Hindlimb muscle (tissue), 1 donor: ENCODE measurements around the gene RSPH9. TPM values are rescaled to one million over a fixed set of nuclear protein-coding genes. Genes with fewer than 3 reads are reported as not detected.

Source experiments
- DNase-seq: peaks from one replicate; pipeline ENCODE4 v3.0.0-alpha.2; 2013
- polyA plus RNA-seq: library from polyadenylated mRNA; unstranded; fragments of 120-200 nt; gene quantifications from one replicate; pipeline ENCODE4 v1.2.1, GENCODE V29; 2013; ENCODE audit not compliant: insufficient read length

RSPH9 gene
- polyA plus RNA-seq, 1 donor, result 0.79 TPM

DNA sequence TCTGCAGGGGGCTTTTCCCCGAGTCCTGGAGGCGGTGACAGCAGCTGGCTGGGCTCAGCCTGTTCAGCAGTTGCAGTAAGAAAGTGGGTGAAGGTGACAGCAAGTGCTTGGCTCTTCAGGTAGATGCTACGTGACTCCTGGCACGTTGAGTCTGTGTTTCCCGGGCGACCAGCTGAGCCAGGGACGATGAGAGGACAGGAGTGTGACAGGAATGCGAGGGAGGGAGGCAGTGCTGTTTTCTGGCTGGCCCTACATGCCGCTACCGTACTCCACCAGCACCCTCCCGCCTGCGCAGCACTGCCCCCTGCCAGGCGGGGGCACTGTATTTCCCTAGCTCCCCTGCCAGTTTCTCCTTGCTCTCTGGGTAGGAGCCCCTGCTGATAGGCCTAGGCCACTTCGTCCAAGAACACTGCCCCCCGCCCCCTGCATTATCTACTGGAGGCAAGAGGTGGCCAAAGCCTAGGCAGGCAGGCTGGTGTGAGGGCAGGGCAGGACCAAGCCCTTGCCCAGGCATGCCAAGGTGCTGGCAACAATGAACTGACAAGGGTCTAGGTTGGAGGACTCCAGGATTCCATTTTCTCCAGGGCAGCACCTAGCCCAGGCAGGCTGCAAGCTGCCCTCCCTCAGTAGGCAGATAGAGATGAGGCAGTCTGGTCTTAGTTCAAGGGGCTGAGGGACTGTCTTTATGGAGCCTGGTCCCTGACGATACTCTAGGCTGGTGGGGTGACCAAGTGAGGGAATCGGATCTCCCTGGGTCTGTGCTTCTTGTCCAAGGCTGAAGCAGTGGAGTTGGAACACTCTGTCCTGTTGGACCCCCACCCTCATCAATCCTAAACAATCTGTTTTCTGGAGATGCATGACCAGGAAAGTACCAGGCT is 23.6 kb downstream of the RSPH9 start:
- DNase-seq, result no peak

DNA sequence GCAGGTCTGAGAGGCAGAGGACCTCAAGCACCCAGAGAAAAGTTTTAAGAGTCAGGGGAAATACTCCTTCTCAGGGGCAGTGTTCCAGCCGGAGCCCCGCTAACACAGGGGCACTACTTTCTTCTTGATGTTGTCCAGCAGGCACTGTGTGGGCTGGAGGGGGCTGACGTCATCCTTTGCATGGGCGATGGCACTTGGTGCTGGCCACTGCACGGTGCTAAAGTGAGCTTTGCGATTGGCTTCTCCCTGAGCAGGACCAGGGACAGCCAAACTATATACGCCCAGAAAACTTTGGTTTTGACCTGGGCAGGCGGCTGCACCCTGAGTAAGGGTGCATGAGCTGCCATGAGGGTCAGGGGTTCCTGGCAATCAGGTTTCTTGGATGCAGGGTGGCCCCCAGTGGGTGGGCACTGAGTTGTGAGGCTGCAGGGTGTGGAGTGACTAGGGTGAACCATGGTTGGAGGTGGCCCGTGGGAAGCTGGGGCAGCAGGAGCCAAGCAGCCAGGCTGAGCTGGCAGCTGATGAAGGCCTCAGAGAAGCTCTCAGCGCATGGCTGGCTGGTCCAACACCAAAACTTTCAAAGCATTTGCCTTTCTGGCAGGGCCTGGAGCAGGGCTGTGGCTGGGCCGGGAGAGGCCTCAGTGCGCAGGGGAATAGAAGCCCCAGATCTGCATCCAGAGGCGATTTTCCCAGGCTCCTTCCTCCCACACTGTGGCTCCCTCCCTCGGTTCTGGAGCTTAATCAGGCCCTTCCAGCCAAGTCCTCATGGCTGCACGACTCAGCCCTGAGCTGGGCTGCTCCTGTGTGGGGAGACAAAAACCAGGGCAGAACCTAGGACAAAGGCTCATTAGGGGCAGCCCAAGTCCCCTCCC is 24.4 kb downstream of the RSPH9 start:
- peak; percentile 69 for DNase-seq

DNA sequence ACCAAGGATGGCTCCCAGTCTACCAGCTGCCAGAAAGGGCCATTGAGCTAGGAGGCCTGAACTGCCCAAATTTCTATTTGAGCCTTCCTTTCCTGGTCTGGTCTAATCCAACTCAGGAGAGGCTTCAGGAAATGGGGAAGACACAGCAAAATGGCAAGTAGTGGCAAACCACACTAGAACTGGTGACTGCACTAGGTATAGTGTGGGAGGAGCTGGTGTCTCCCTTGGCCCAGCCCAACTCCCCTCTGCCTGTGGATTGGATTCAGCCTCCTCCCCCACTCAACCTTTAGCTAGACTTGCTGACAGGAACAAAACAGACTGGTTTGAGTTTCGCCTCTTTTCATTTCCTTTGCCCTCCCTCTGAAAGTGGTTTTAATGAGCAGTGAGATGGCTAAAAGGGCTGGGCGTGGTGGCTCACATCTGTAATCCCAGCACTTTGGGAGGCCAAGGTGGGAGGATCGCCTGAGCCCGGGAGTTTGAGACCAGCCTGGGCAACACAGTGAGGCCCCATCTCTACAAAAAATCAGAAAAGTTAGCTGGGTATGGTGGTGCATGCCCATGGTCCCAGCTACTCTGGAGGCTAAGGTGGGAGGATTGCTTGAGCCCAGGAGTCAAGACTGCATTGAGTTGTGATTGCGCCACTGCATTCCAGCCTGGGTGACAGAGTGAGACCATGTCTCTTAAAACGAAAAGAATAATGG is 25.2 kb downstream of the RSPH9 start:
- no peak for DNase-seq

DNA sequence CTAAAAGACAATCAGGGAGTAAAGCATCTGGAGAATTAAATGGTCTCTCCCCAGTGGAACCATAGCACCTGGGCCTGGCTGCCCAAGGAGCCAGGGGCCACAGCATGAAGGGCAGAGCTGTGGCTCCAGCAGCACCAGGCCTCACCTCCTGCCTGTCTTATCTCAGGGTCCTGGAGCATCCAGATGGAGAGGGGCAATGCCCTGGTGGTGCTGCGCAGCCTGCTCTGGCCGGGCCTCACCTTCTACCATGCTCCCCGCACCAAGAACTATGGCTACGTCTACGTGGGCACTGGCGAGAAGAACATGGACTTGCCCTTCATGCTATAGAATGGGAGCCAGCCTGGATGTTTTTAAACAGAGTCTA is 25.8 kb downstream of the RSPH9 start:
- DNase-seq, result no peak

DNA sequence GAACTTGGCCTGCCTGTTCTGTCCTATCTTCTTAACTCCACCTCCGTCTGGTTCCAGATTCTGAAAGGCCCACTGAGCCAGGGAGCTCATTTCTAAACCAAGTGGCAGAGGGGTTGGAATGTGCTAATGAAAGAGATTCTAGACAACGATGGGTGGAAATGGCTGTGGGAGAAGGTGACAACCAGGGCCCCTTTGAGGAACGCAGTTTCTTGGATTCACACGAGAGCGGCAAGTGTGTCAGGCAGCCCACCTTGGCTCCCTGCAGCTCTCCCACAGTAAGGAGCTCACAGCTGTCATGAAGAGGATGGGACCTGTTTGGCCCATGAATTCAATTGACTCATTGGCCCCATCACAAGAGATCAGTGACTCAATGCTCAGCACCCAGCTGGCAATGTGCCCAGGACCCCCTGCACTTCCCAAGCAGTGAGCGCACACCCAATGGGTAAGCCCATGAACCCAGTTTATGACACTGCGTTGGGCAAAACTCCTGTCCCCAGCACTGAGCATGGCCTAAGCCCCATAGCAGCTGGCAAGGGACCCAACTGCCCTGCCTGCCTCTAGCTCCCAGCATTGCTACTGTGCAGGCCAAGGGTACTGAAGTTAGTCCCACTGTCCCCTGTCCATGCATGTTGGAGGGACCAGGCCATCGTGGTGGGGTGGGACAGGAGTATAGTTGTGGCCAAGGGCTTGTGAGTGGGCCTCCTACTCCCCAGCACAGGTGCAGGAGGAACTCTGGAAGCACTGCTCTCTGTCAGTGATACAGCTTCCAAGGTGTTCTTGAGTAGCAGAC is 26.4 kb downstream of the RSPH9 start:
- DNase-seq, result no peak

DNA sequence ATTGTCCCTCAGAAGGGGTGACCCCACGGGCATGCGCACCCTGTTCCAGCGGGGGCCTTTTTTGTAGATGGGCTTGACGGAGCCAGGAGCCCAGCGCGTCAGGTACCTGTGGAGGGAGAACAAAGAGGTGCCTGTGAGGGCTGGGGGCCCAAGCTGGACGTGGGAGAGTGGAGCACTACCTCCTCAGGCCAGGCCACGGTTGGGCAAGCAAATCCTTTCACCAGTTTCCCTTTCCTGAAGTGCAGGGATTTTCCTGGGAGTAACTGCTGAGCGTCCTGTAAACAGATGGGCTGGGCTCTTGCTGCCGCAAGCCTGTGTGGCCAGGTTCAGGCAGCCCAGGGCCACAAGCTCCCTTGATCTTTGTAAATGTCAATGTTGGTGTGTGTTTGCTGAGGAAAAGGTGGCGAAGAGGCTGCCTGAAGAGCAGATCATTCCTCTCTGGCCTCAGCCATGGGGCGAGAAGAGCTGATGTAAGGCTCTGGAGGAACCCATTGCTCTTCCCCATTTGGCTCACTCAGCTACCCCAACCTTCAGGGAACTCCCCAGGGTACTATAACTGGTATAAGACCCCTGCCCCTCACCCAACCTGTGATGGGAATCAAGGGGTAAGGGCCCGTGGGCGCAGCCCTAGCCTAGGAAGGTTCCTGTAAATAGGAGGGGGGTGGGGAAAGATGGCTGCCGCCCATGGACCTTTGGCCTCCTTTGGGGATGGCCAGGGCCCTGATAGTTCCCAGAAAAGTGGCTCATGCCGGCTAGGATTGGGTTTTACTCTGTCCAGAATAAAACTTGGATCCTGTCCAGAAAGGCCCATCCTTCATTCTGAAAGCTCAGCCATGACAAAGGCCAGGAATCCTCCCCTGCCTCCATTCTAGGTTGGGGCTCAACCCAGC is 27.2 kb downstream of the RSPH9 start:
- DNase-seq, result no peak

- DNase-seq, result no peak
Measured at GRCh38 chr6:43673444-43674084, 28.7 kb downstream of the RSPH9 start.

- DNase-seq, result no peak
Measured at GRCh38 chr6:43674291-43674690, 29.5 kb downstream of the RSPH9 start.

DNA sequence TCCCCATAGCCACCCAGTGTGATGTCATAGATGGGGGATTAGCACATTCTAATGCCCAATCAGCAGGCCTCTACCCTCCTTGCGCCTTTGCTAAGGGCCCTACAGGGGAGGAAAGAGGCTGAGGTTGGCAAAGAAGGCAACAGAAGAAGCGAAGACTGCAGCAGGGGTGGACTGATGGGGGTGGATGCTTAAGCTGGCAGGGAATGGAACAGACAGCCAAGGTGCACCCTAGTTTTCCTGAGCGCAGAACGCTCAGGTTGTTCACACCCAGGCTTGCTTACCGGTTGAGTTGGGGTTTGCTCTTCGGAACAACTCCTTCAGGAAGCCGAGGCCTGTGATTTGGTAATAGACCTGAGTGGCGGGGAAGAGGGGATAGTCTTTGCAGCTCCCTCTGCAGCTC is 30.1 kb downstream of the RSPH9 start:
- no peak for DNase-seq

DNA sequence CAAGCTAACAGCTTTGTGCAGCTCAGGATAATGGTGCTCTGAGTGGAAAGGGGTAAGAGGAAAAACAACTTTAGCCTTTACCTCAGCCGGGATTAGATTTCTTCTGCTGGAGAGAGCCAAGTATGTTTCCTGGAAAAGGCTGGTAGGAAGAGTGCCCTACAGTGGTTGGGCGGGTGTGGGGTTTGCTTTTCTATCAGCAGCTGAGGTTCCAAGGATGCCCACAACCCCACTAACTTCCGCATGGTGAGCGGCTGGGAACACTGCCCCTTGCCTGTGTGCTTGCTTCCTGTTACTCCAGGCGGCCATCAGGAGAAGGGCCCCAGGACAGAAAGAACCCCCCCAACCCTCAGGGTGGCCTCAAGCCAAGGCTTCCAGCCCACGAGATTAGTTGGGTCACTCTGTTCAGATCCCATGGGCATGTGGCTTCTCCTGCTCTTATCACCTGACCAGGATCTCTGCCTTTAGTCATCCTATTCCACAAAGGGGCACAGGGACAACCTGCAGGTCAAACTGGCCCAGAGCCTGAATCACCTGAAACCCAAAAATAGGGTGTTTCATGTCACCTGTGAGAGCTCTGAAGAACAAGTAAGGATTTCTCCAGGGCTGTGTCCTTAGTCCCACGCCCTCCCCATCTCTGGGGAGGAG is 32.2 kb downstream of the RSPH9 start:
- no peak for DNase-seq

- no peak for DNase-seq
Measured at GRCh38 chr6:43677759-43678158, 32.9 kb downstream of the RSPH9 start.

DNA sequence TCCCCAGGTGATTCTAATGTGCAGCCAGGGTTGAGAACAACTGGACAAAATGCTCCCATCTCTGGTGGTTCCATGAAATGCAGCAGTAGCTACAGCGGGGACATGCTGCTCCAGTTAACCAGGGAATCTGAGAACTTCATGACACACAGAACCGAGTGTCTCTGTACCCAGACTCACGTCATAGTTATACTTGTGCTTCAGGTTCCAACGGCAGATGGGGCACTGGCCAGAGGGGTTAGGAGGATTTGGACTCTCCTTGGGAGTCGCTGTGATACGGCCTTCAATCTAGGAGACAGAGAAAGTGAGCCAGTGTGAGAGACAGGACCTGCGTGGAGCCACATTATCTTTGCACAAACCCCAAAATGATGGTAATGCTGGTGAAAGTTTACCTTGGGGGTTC is 33.5 kb downstream of the RSPH9 start:
- DNase-seq, result no peak

- no peak for DNase-seq
Measured at GRCh38 chr6:43679057-43679456, 34.2 kb downstream of the RSPH9 start.

GRCh38 chr6:43680308-43681200 is 35.7 kb downstream of the RSPH9 start:
- no peak for DNase-seq

DNA sequence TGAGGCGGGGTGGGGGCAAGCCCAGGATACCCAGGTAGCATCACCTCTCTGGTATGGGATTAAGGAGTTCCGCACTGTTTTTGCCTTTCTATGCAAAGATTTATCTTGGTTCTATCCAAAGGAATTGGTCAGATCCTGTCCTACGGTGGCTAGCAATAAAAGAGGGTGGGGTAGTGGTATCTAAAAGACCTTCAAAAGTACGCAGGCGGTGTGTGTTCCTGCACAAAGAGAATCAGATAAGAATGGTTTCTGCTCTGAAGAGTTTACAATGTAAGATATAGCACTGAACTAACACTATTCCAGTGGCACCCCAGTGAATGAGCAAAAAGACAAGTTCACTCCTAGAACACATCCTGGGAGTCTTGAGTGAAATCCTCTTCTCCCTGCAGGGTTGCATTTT is 36.5 kb downstream of the RSPH9 start:
- DNase-seq, result no peak

DNA sequence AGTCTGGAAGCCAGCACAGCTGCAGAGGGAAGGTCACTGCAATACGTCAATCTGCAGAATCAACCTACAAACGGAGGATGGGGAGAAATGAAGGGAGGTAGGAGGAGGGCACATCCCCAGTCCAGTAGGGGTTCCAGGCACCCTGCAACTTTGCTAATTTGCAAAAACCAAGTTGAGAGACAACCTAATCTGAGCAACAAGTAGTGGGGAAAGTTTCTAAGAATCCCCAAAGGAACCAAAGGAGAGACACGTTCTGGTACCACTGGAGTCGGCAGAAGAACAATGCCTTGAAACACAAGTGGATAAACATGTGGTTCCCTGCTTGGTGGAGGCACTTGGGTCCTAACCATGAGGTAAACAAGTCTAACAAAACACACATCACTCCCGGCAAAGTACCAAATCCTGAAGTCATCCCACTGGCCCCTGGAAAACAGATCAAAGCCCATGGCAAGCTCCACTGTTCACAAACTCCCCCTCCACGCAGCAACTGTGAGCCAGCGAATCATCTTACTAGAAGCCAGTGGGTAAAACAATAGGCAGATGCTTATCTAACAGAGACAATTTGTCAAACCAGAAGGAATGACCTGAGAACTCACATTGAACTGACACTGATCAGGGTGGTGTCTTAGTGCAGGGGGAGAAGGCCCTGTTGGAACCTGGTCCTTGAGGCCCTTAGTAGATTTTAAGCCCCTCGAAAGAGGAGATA is 38.0 kb downstream of the RSPH9 start:
- DNase-seq, result no peak

GRCh38 chr6:43683708-43684455 is 39.0 kb downstream of the RSPH9 start:
- no peak for DNase-seq

DNA sequence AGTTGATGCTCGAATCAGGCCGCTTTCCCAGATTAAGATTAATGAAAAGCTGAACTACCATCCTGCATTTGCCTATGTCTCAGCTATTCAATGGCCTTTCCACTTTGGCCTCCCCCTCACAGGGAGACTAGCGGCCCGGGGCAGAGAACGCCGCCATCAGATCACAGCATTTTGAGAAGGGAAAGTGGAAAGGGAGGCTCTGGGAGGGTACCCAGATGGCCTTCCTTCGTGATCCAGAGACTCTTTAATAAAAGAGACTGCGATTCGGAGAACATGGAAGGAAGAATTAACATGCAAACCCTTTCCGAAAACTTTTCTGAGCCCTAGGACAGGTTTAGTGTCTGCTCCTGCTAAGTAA is 42.2 kb downstream of the RSPH9 start:
- no peak for DNase-seq
